HEK293T (cell line): Measurements from ENCODE around the gene UBE2E2.

Experiments
- CTCF ChIA-PET: fragments of 350-600 bp; formaldehyde crosslinking; extraction: SDS; loops from one replicate; lab custom pipeline; 2021; ENCODE audit warnings: antibody characterized with exemption, inconsistent platforms; lab: Yijun Ruan, JAX
- POLR2A ChIA-PET: fragments of 350-600 bp; formaldehyde crosslinking; extraction: SDS; loops from one replicate; lab custom pipeline; 2020; ENCODE audit warnings: antibody characterized with exemption, inconsistent platforms; lab: Yijun Ruan, JAX
- DNase-seq: peaks from one replicate; pipeline ENCODE4 v3.0.0; 2012; ENCODE audit warnings: mixed read lengths; ENCODE audit errors: extremely low spot score
- ARNT ChIP-seq: fragments of 450-650 bp; IDR thresholded peaks from 2 replicates; pipeline ENCODE4 v1.6.1; 2017; ENCODE audit warnings: mild to moderate bottlenecking
- BHLHE40 ChIP-seq: fragments of 450-650 bp; IDR thresholded peaks from 2 replicates; pipeline ENCODE4 v1.6.1; 2016; ENCODE audit warnings: mild to moderate bottlenecking, moderate library complexity, borderline replicate concordance
- CTBP1 ChIP-seq: fragments of 450-650 bp; IDR thresholded peaks from 2 replicates; pipeline ENCODE4 v1.6.1; 2016; ENCODE audit warnings: borderline replicate concordance
- ELF4 ChIP-seq: fragments of 450-650 bp; IDR thresholded peaks from 2 replicates; pipeline ENCODE4 v1.6.1; 2017; ENCODE audit warnings: antibody characterized with exemption
- FOXA1 ChIP-seq: fragments of 450-650 bp; IDR thresholded peaks from 2 replicates; pipeline ENCODE4 v1.6.1; 2016; ENCODE audit warnings: mild to moderate bottlenecking
- FOXK2 ChIP-seq: fragments of 450-650 bp; IDR thresholded peaks from 2 replicates; pipeline ENCODE4 v1.6.1; 2016; ENCODE audit warnings: mild to moderate bottlenecking
- FOXM1 ChIP-seq: fragments of 450-650 bp; IDR thresholded peaks from 2 replicates; pipeline ENCODE4 v1.6.1; 2017; ENCODE audit warnings: mild to moderate bottlenecking, borderline replicate concordance
- HDGF ChIP-seq: fragments of 450-650 bp; IDR thresholded peaks from 2 replicates; pipeline ENCODE4 v1.6.1; 2017; ENCODE audit warnings: antibody characterized with exemption, borderline replicate concordance
- L3MBTL2 ChIP-seq: fragments of 450-650 bp; conservative IDR thresholded peaks from 2 replicates; pipeline ENCODE4 v1.6.1; 2016; ENCODE audit warnings: mild to moderate bottlenecking
- LEF1 ChIP-seq: fragments of 450-650 bp; IDR thresholded peaks from 2 replicates; pipeline ENCODE4 v1.6.1; 2017; ENCODE audit warnings: mild to moderate bottlenecking, borderline replicate concordance
- NFRKB ChIP-seq: fragments of 450-650 bp; IDR thresholded peaks from 2 replicates; pipeline ENCODE4 v1.6.1; 2016; ENCODE audit warnings: mild to moderate bottlenecking, moderate library complexity
- SP1 ChIP-seq: fragments of 450-650 bp; IDR thresholded peaks from 2 replicates; pipeline ENCODE4 v1.6.1; 2017
- SUZ12 ChIP-seq: fragments of 450-650 bp; IDR thresholded peaks from 2 replicates; pipeline ENCODE4 v1.6.1; 2016; ENCODE audit warnings: mild to moderate bottlenecking
- TARDBP ChIP-seq: fragments of 450-650 bp; IDR thresholded peaks from 2 replicates; pipeline ENCODE4 v1.6.1; 2016
- ZNF384 ChIP-seq: fragments of 450-650 bp; IDR thresholded peaks from 2 replicates; pipeline ENCODE4 v1.6.1; 2016
- TF ChIP-seq, protein P1 (sequence below): fragments of 450-650 bp; IDR thresholded peaks from 2 replicates; pipeline ENCODE4 v1.6.1; 2016

Gene UBE2E2

DNA sequence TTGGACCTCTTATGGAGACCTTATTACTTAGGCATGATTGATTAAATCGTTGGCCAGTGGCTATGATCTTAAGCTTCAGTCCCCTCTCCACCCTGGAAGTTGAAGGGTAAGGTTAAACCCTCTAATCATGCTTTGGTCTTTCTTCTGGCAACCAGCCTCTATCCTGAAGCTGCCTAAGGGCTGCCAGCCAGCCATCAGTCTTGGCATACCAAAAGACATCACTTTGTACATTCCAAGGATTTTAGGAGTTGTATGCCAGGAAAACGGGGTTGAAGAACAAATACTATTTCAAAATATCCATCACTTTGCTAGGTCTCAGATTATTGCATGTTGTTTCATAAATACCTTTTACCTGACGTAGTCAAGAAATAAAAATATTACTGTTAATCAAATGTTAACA lies 28.9 kb downstream of the UBE2E2 start:
- no peak for DNase-seq
- ChIA-PET POLR2A (no interaction called here), CTCF (no interaction called here)
- TF ChIP-seq LEF1 (no peak), ELF4 (no peak), ARNT (no peak)

DNA sequence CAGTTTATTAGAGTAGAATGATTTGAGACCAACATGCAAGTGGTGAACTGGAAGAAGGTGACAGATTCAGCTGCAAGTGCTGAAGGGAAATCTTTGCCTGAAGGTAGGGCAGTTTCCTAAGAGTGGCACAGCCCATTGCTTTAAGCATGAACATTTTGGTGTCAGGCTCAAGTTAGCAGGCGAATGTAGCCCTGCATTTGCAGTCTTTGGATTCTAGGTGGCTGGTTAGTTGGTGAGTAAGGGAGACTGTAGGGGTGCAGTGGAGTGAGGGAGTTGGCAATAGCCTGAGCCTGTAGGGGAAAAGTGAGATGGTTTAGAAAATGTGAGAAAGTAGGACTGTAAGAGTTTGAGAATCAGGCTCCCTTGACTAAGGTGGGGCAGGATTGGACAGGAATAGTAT lies 29.7 kb downstream of the UBE2E2 start:
- DNase-seq: no peak
- CTCF ChIA-PET: no interaction called here
- TF ChIP-seq L3MBTL2 (no peak), BHLHE40 (no peak), CTBP1 (no peak), ARNT (no peak), LEF1 (no peak), SP1 (no peak), FOXA1 (no peak)
- POLR2A ChIA-PET: no interaction called here

DNA sequence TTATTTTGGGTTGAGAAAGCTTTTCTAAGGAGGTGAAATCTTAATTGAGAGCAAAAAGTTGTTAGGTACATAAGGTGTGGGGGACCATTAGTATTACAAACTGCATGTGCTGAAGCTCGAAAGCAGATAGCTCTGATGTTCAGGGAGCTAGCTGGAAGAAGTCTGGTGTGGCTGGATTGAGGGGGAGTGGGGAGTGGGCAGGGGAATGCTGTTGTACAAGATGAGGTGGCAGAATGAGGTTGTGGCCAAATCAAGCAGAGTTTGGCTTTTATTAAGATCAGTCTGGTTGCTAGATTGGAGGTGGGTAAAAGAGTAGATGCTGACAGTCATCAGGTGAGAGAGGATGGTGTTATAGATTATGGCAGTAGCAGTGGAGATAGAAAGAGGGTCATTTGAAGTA lies 32.1 kb downstream of the UBE2E2 start:
- ChIA-PET POLR2A (interaction anchor here (0.6 kb wide), 1 partner anchor 28 kb away, joined by 3 read pairs; no protein-coding TSS in a partner anchor), CTCF (no interaction called here)
- DNase-seq: no peak
- no peak for TF ChIP-seq L3MBTL2
- TF ChIP-seq LEF1: no peak
- no peak for TF ChIP-seq TARDBP
- no peak for TF ChIP-seq SUZ12
- no peak for TF ChIP-seq HDGF
- TF ChIP-seq, protein P1, sequence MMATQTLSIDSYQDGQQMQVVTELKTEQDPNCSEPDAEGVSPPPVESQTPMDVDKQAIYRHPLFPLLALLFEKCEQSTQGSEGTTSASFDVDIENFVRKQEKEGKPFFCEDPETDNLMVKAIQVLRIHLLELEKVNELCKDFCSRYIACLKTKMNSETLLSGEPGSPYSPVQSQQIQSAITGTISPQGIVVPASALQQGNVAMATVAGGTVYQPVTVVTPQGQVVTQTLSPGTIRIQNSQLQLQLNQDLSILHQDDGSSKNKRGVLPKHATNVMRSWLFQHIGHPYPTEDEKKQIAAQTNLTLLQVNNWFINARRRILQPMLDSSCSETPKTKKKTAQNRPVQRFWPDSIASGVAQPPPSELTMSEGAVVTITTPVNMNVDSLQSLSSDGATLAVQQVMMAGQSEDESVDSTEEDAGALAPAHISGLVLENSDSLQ: no peak
- no peak for TF ChIP-seq FOXK2
- no peak for TF ChIP-seq FOXA1
- no peak for TF ChIP-seq FOXM1

DNA sequence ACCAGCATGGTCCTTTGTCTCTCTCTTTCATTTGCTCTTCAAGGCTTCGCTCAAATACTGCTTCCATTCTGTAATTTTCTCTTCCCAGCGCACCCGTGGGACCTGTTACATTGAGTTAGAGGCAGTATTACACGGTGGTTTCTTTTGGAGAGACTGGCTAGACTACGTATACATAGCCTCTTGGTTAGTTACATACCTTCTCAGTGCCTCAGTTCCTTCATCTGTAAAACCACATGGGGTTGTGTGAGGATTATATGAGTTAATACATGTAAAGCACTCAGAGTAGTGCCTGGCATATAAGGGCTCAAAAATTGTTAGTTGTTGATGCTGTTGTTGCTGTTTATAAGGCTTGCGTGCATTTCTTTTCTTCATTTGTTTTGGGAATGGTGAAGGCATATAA lies 33.8 kb downstream of the UBE2E2 start:
- ChIA-PET POLR2A (no interaction called here), CTCF (no interaction called here)
- DNase-seq: no peak
- no peak for TF ChIP-seq ELF4
- no peak for TF ChIP-seq FOXA1
- TF ChIP-seq, protein P1: no peak
- no peak for TF ChIP-seq LEF1
- no peak for TF ChIP-seq SUZ12
- no peak for TF ChIP-seq BHLHE40

DNA sequence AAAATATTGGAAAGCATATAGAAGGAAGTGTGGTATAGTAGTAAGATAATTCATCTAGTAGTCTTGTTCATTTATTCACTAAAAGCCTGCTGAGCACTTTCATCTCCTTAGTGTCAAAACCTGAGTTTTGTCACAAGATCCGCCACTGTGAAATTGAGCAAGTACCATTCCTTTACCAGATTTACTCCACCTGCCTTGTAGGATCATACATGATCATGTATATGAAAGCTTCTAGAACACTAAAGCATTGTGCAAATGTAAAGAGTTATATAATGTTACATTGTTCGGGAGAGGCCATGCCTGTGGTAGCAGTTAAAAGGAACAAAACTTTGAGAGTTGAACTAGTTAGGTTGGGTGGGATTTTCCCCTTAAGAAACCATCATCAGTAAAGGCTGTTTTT lies 35.0 kb downstream of the UBE2E2 start:
- DNase-seq: no peak
- ChIA-PET CTCF (no interaction called here), POLR2A (no interaction called here)
- TF ChIP-seq TARDBP (no peak), HDGF (no peak), ARNT (no peak), ZNF384 (no peak), L3MBTL2 (no peak), SP1 (no peak), FOXA1 (no peak), FOXM1 (no peak), ELF4 (no peak), LEF1 (no peak), SUZ12 (no peak), BHLHE40 (no peak)
- TF ChIP-seq, protein P1: no peak

DNA sequence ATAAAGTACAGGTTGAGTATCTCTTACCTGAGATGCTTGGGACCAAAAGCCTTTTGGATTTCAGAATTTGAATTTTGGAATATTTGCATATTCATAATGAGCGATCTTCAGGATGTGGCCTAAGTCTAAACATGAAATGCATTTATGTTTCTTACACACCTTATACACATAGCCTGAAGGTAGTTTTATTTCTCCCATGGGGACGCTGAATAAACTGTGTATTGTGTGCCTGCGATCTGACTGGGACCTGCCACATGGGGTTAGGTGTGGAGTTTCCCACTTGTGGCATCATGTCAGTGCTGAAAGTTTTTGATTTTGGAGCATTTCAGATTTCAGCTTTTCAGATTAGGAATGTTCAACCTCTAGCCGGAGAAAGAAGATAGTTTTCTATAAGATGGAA lies 35.5 kb downstream of the UBE2E2 start:
- POLR2A ChIA-PET: no interaction called here
- TF ChIP-seq L3MBTL2 (no peak), LEF1 (no peak), SP1 (no peak), HDGF (no peak), FOXM1 (no peak), TARDBP (no peak), NFRKB (no peak), BHLHE40 (no peak), SUZ12 (no peak), FOXK2 (no peak), ARNT (no peak), ZNF384 (no peak), ELF4 (no peak)
- TF ChIP-seq, protein P1: no peak
- DNase-seq: no peak
- CTCF ChIA-PET: no interaction called here
